Vagina (tissue), 2 donors: ENCODE measurements around the gene HPX.

Experiments
- CTCF ChIP-seq, 3 experiments: fragments of 450-650 bp in 2 of 3; fragments of 200-600 bp in 1 of 3; sonication (generic) in 1 of 3; IDR thresholded peaks; one replicate each; pipeline ENCODE4 v1.5.1; 2017 to 2019; ENCODE audit warnings: antibody characterized with exemption in 3 of 3, mild to moderate bottlenecking in 2 of 3, moderate library complexity in 2 of 3
- POLR2A ChIP-seq, 2 donors: fragments of 450-650 bp; IDR thresholded peaks; one replicate each; pipeline ENCODE4 v1.6.1; 2017; ENCODE audit warnings: antibody characterized with exemption in 2 of 2, mild to moderate bottlenecking in 2 of 2, moderate library complexity in 2 of 2

GRCh38 chr11:6481924-6482275, 41.1 kb upstream of the HPX start:
- TF ChIP-seq CTCF (IDR thresholded peaks at IDR 0.05) (no peak), POLR2A (IDR thresholded peaks at IDR 0.05) (no peak)
